Measurements from ENCODE around the gene ARHGAP24. TPM values are rescaled to one million over a fixed set of nuclear protein-coding genes. Genes with fewer than 3 reads are reported as not detected.

The ARHGAP24 gene
- total and polyA plus RNA-seq, 2 donors (not counting 3 experiments of a cell fraction or from before 2014, with no cell fraction given): 52.1 to 79.4 TPM

DNA sequence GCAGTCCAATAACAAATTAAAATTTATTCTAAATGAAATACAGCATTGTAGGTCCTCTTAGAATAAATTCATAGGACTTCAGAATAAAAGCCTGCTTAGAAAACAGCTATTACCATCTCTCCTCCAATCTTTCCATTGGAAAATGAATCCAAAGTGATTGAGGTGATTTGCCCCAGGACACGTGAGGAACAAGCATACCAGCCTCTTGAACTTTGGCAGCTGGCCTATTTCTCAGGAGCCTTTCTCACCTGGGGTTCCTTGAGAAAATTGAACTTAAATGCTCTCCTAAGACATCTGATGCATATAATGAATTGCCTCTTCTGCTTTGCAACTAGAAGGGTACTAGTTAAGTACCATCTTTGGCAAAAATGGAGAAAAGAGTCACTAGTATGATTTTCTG, 13.5 kb downstream of the ARHGAP24 start:
- dilution Hi-C loops (cut with MboI; ENCODE audit: extremely low pct_ligation_motif_present, low sequenced_read_pairs) (no loop called here), intact Hi-C loops (cut with micrococcal nuclease) (no loop called here)
- TF ChIP-seq POLR2AphosphoS5 (IDR thresholded peaks at IDR 0.05; ENCODE audit: insufficient read depth, low read depth, low read length): no peak
- H3K79me2 ChIP-seq (ENCODE audit: control insufficient read depth, insufficient read depth, low read length): no peaks in the 10 kb centered on the region
- no TSS peak for BruUV-seq (replicated peaks)
- no peaks in the 10 kb centered on the region for H3K27me3 ChIP-seq (ENCODE audit: control insufficient read depth in 2 of 2, insufficient read depth in 2 of 2, low read length in 2 of 2)
- ChIA-PET POLR2A (no interaction called here), CTCF (interaction anchor here (0.8 to 4.1 kb wide), 7 partner anchors 9 to 259 kb away, joined by 3 to 15 read pairs (median 3); partner anchors contain the start of gene ARHGAP24)
- no peak overlapping the region for H3K27ac ChIP-seq (ENCODE audit: insufficient read depth, low read depth, low read length)
- H3K4me3 ChIP-seq (replicated peaks in 1 of 3; ENCODE audit: insufficient read depth in 1 of 3, low read depth in 1 of 3, low read length in 3 of 3): no peak overlapping the region
- no peaks in the 10 kb centered on the region for H3K9me1 ChIP-seq (replicated peaks; ENCODE audit: control insufficient read depth, extremely low read depth, insufficient read depth, low read length)
- no peaks in the 10 kb centered on the region for H3K36me3 ChIP-seq (ENCODE audit: control insufficient read depth in 2 of 2, extremely low read depth in 1 of 2, insufficient read depth in 2 of 2, low read length in 2 of 2)
- H4K20me1 ChIP-seq (replicated peaks; ENCODE audit: control insufficient read depth, extremely low read depth, insufficient read depth, low read length): no peaks in the 10 kb centered on the region
- no peaks in the 10 kb centered on the region for H3K4me1 ChIP-seq (ENCODE audit: control insufficient read depth, extremely low read depth, insufficient read depth, low read length)
- H3K4me2 ChIP-seq (ENCODE audit: insufficient read depth, low read length): no peak overlapping the region
- FAIRE-seq (no peak), DNase-seq (ENCODE audit: low read depth, low spot score) (no peak)
- H3K9ac ChIP-seq (replicated peaks; ENCODE audit: extremely low read depth, insufficient read depth, low read length): no peak overlapping the region
- no peaks in the 10 kb centered on the region for H3K9me3 ChIP-seq (replicated peaks; ENCODE audit: control insufficient read depth, insufficient read depth, low read length)
- no peak overlapping the region for H2AFZ ChIP-seq (ENCODE audit: low read depth, low read length)

DNA sequence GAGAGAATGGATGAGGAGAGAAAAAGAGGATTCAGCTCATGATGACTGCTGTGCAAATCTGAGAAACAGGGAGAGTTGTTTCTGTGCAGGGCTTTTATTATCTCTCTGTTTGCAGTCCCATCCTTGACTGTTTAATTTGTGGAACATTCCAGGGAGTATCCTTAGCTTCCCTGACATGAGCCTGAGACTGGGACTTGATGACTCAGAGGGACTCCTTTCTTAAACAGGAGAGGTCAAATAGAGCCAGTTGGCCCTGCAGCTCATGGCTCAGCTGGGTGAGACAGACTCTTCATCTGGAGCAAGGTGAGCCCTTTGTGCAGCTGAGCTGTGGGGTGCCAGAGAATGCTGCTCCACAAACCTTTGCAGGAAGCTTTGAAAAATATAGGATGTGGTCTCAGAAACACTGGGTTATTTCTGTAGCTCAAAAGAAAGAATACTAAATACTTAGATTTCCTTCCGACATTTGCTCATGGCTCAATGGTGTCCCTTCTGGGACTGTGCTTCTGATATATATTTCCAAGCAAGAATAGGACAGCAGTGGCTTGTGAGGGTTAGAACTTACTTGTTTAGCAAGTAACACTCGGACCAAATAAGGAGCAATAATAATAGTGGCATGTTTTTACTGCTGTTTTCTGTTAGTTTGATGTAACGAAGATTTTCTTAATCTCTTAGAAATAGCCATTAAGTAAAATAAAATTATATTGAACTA, 14.5 kb downstream of the ARHGAP24 start:
- no peak for DNase-seq (ENCODE audit: low read depth, low spot score)
- no TSS peak for BruUV-seq (replicated peaks)
- Histone ChIP-seq H3K27me3 (ENCODE audit: control insufficient read depth in 2 of 2, insufficient read depth in 2 of 2, low read length in 2 of 2) (no peaks in the 10 kb centered on the region), H3K27ac (ENCODE audit: insufficient read depth, low read depth, low read length) (no peak overlapping the region), H3K79me2 (ENCODE audit: control insufficient read depth, insufficient read depth, low read length) (no peaks in the 10 kb centered on the region), H3K4me1 (ENCODE audit: control insufficient read depth, extremely low read depth, insufficient read depth, low read length) (no peaks in the 10 kb centered on the region), H3K9me3 (replicated peaks; ENCODE audit: control insufficient read depth, insufficient read depth, low read length) (no peaks in the 10 kb centered on the region), H3K4me3 (replicated peaks in 1 of 3; ENCODE audit: insufficient read depth in 1 of 3, low read depth in 1 of 3, low read length in 3 of 3) (no peak overlapping the region), H3K9ac (replicated peaks; ENCODE audit: extremely low read depth, insufficient read depth, low read length) (no peak overlapping the region), H3K4me2 (ENCODE audit: insufficient read depth, low read length) (no peak overlapping the region), H2AFZ (ENCODE audit: low read depth, low read length) (no peak overlapping the region), H3K36me3 (ENCODE audit: control insufficient read depth in 2 of 2, extremely low read depth in 1 of 2, insufficient read depth in 2 of 2, low read length in 2 of 2) (no peaks in the 10 kb centered on the region), H4K20me1 (replicated peaks; ENCODE audit: control insufficient read depth, extremely low read depth, insufficient read depth, low read length) (no peaks in the 10 kb centered on the region), H3K9me1 (replicated peaks; ENCODE audit: control insufficient read depth, extremely low read depth, insufficient read depth, low read length) (no peaks in the 10 kb centered on the region)
- no peak for FAIRE-seq
- TF ChIP-seq, protein P1, sequence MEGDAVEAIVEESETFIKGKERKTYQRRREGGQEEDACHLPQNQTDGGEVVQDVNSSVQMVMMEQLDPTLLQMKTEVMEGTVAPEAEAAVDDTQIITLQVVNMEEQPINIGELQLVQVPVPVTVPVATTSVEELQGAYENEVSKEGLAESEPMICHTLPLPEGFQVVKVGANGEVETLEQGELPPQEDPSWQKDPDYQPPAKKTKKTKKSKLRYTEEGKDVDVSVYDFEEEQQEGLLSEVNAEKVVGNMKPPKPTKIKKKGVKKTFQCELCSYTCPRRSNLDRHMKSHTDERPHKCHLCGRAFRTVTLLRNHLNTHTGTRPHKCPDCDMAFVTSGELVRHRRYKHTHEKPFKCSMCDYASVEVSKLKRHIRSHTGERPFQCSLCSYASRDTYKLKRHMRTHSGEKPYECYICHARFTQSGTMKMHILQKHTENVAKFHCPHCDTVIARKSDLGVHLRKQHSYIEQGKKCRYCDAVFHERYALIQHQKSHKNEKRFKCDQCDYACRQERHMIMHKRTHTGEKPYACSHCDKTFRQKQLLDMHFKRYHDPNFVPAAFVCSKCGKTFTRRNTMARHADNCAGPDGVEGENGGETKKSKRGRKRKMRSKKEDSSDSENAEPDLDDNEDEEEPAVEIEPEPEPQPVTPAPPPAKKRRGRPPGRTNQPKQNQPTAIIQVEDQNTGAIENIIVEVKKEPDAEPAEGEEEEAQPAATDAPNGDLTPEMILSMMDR (IDR thresholded peaks at IDR 0.05; ENCODE audit: extremely low read depth in 1 of 2, insufficient read depth in 1 of 2, low read depth in 1 of 2, low read length in 2 of 2): no peak
- TF ChIP-seq GATA2 (IDR thresholded peaks at IDR 0.05; ENCODE audit: insufficient read depth, insufficient read length, low read depth, low read length) (no peak), FOS (IDR thresholded peaks at IDR 0.05; ENCODE audit: borderline replicate concordance, insufficient read depth, low read length) (no peak), MYC (IDR thresholded peaks at IDR 0.05; ENCODE audit: low read depth, low read length) (no peak), POLR2AphosphoS5 (IDR thresholded peaks at IDR 0.05; ENCODE audit: insufficient read depth, low read depth, low read length) (no peak), JUN (IDR thresholded peaks at IDR 0.05; ENCODE audit: borderline replicate concordance, insufficient read depth, insufficient read length, low read depth) (no peak), EZH2 (IDR thresholded peaks at IDR 0.05; ENCODE audit: borderline replicate concordance, low read depth, low read length, severe bottlenecking) (no peak), POLR2A (IDR thresholded peaks at IDR 0.05; ENCODE audit: low read depth, low read length) (no peak)
- TF ChIP-seq, protein P2, sequence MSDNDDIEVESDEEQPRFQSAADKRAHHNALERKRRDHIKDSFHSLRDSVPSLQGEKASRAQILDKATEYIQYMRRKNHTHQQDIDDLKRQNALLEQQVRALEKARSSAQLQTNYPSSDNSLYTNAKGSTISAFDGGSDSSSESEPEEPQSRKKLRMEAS (IDR thresholded peaks at IDR 0.05; ENCODE audit: insufficient read depth, insufficient read length): no peak
- CTCF ChIA-PET: interaction anchor here (1.0 to 4.1 kb wide), 6 partner anchors 8 to 258 kb away, joined by 3 to 15 read pairs (median 3); partner anchors contain the start of gene ARHGAP24
- POLR2A ChIA-PET: no interaction called here
- intact Hi-C loops (cut with micrococcal nuclease): no loop called here
- dilution Hi-C loops (cut with MboI; ENCODE audit: extremely low pct_ligation_motif_present, low sequenced_read_pairs): no loop called here

Data from endothelial cell of umbilical vein (primary cell).